HepG2 (cell line): ENCODE results near the gene HES1. TPM values are rescaled to one million over a fixed set of nuclear protein-coding genes. Genes with fewer than 3 reads are reported as not detected.

Experiments
- CREM ChIP-seq, 2 experiments: sonication (generic) in 1 of 2; formaldehyde crosslinking in 1 of 2; IDR thresholded peaks; 2 replicates each; pipeline versions ENCODE4 v1.4.0 to v1.6.1; 2016 to 2020; ENCODE audit warnings: antibody characterized with exemption in 1 of 2, mild to moderate bottlenecking in 1 of 2, missing genetic modification reagents in 1 of 2
- EEA1 ChIP-seq: sonication (generic); formaldehyde crosslinking; IDR thresholded peaks from 2 replicates; pipeline ENCODE4 v1.5.1; 2020; ENCODE audit warnings: mild to moderate bottlenecking, missing genetic modification reagents, borderline replicate concordance
- FOSL1 ChIP-seq: sonication (generic); formaldehyde crosslinking; IDR thresholded peaks from 2 replicates; pipeline ENCODE4 v1.9.0; 2021; ENCODE audit warnings: missing genetic modification reagents, borderline replicate concordance
- HOXA3 ChIP-seq: sonication (generic); formaldehyde crosslinking; IDR thresholded peaks from 2 replicates; pipeline ENCODE4 v1.5.0; 2020; ENCODE audit warnings: missing genetic modification reagents
- HOXD1 ChIP-seq: sonication (generic); formaldehyde crosslinking; IDR thresholded peaks from 2 replicates; pipeline ENCODE4 v1.5.0; 2020; ENCODE audit warnings: missing genetic modification reagents
- KDM5A ChIP-seq: fragments of 200-600 bp; sonication (generic); IDR thresholded peaks from 2 replicates; pipeline ENCODE4 v1.7.0; 2018; ENCODE audit warnings: antibody characterized with exemption, mild to moderate bottlenecking, low read length, borderline replicate concordance
- MATR3 ChIP-seq: sonication (generic); formaldehyde crosslinking; IDR thresholded peaks from 2 replicates; pipeline ENCODE4 v1.4.0; 2020; ENCODE audit warnings: missing genetic modification reagents
- RXRB ChIP-seq: IDR thresholded peaks from 2 replicates; pipeline ENCODE4 v1.6.1; 2016; ENCODE audit warnings: borderline replicate concordance, missing genetic modification reagents, missing compliant biosample characterization
- ZMYM3 ChIP-seq: sonication (generic); formaldehyde crosslinking; IDR thresholded peaks from 2 replicates; pipeline ENCODE4 v1.5.1; 2020; ENCODE audit warnings: mild to moderate bottlenecking, missing genetic modification reagents
- ZNF282 ChIP-seq: fragments of 450-650 bp; IDR thresholded peaks from 2 replicates; pipeline ENCODE4 v1.6.1; 2018; ENCODE audit not compliant: partially characterized antibody
- ZNF362 ChIP-seq: sonication (generic); formaldehyde crosslinking; IDR thresholded peaks from 2 replicates; pipeline ENCODE4 v1.4.0; 2020; ENCODE audit warnings: missing genetic modification reagents, mild to moderate bottlenecking, borderline replicate concordance
- polyA plus RNA-seq, 8 experiments: library from polyadenylated mRNA; depleted of rRNA in 3 of 8; stranded (reverse) in 7 of 8; unstranded in 1 of 8; fragments of >200 nt; fragmentation: Illumina TruSeq in 4 of 8; extraction: Trizol in 4 of 8; gene quantifications; 2 replicates each; pipeline versions ENCODE4 v1.2.1 to v1.2.3, GENCODE V29; 2011 to 2016; ENCODE audit warnings: low read depth in 4 of 8, missing spikeins in 1 of 8, mixed read lengths in 1 of 8; ENCODE audit not compliant: insufficient read depth in 1 of 8
- total RNA-seq, 5 experiments: library from RNA; depleted of rRNA; stranded (reverse); fragments of >200 nt; fragmentation: Illumina TruSeq; extraction: Trizol; gene quantifications; 2 replicates each; pipeline ENCODE4 v1.2.3, GENCODE V29; 2016; ENCODE audit warnings: low read depth in 1 of 5
- TF ChIP-seq, protein P1 (sequence below): sonication (generic); formaldehyde crosslinking; IDR thresholded peaks from 2 replicates; pipeline ENCODE4 v1.4.0; 2020; ENCODE audit warnings: missing genetic modification reagents, borderline replicate concordance

HES1 gene
- total and polyA plus RNA-seq, 2 of the 13 experiments (the other 11 are each of a cell fraction or from before 2014, with no cell fraction given): 15.4 to 19.8 TPM

- TF ChIP-seq HOXD1 (CRISPR knock-in tag) (0 out of 2 replicates have a peak, but pooled peaks have one; percentile 46), KDM5A (no peak), ZNF362 (CRISPR knock-in tag) (no peak), RXRB (peak; percentile 46; the same call in 1 of the 2 replicates), ZNF282 (no peak), MATR3 (CRISPR knock-in tag) (no peak), EEA1 (CRISPR knock-in tag) (no peak), FOSL1 (CRISPR knock-in tag) (no peak), HOXA3 (CRISPR knock-in tag) (peak; percentile 23; the same call in 1 of the 2 replicates), CREM (IDR thresholded peaks at IDR 0.05) (no peak), CREM (CRISPR knock-in tag; IDR thresholded peaks at IDR 0.05) (no peak), ZMYM3 (CRISPR knock-in tag) (peak; percentile 28; the same call in 1 of the 2 replicates)
- TF ChIP-seq, protein P1, sequence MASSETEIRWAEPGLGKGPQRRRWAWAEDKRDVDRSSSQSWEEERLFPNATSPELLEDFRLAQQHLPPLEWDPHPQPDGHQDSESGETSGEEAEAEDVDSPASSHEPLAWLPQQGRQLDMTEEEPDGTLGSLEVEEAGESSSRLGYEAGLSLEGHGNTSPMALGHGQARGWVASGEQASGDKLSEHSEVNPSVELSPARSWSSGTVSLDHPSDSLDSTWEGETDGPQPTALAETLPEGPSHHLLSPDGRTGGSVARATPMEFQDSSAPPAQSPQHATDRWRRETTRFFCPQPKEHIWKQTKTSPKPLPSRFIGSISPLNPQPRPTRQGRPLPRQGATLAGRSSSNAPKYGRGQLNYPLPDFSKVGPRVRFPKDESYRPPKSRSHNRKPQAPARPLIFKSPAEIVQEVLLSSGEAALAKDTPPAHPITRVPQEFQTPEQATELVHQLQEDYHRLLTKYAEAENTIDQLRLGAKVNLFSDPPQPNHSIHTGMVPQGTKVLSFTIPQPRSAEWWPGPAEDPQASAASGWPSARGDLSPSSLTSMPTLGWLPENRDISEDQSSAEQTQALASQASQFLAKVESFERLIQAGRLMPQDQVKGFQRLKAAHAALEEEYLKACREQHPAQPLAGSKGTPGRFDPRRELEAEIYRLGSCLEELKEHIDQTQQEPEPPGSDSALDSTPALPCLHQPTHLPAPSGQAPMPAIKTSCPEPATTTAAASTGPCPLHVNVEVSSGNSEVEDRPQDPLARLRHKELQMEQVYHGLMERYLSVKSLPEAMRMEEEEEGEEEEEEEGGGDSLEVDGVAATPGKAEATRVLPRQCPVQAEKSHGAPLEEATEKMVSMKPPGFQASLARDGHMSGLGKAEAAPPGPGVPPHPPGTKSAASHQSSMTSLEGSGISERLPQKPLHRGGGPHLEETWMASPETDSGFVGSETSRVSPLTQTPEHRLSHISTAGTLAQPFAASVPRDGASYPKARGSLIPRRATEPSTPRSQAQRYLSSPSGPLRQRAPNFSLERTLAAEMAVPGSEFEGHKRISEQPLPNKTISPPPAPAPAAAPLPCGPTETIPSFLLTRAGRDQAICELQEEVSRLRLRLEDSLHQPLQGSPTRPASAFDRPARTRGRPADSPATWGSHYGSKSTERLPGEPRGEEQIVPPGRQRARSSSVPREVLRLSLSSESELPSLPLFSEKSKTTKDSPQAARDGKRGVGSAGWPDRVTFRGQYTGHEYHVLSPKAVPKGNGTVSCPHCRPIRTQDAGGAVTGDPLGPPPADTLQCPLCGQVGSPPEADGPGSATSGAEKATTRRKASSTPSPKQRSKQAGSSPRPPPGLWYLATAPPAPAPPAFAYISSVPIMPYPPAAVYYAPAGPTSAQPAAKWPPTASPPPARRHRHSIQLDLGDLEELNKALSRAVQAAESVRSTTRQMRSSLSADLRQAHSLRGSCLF (CRISPR knock-in tag): no peak
- TF ChIP-seq, all 625 proteins: peak for 91
These were observed 25.4 kb downstream of the HES1 start (continued) for GRCh38 chr3:194161131-194162045.
